ENCODE results near the gene FGF3. TPM values are rescaled to one million over a fixed set of nuclear protein-coding genes. Genes with fewer than 3 reads are reported as not detected.

Gene FGF3
- total RNA-seq, 2 experiments from 2014 or later, result not detected

DNA sequence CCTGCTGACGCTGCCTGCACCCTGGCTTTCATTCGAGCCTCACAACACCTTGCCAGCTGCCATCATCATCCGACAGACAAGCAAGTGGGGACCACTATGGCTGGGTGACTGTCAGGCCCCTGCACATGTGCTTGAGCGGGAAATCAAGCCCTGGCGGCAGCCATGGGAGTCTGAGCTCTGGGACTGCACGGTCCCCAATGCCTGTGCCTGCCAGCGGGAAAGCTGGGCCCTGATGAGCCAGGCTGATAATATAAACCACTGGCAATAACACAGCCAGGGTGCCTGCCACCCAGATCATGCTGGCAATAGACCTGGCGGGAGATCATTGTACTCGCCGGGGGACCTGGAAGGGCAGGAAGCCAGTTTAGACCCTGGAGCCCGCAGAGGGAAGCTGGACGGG lies 2.5 kb downstream of the FGF3 start:
- no peaks in the 10 kb centered on the region for H3K36me3 Mint-ChIP-seq (ENCODE audit: low read depth)

DNA sequence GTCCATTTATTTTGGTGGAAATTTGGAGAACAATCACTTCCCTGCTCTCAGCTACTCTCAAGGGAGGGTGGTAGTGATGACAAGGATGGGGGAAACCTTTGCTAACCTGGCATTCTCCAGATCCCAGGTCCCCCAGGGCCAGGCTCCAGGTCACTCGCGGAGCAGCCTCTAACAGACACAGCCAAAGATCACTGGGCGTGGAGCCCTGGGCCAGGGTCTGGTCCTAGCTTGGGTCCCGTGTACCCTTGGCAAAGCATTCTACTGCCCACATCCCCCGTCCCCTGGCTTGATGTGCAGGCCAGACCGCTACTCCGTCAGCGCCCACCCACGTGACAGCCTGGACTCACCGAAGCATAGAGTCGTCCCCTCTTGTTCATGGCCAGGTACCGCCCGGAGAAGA lies 3.2 kb downstream of the FGF3 start:
- CTCF ChIA-PET, result no interaction called here
- H3K4me3 Mint-ChIP-seq, result no peak overlapping the region
- ATAC-seq (no peak), DNase-seq (no peak)
- H3K27me3 Mint-ChIP-seq (ENCODE audit: low read depth), result peaks cover 35% of the 10 kb centered on the region
- no peaks in the 10 kb centered on the region for H3K4me1 Mint-ChIP-seq (ENCODE audit: low read depth)
- POLR2A ChIA-PET, result interaction anchor here (0.6 kb wide), 1 partner anchor 18 kb away, joined by 3 read pairs; no protein-coding TSS in a partner anchor
- H3K27ac Mint-ChIP-seq, result no peak overlapping the region
- no peaks in the 10 kb centered on the region for H3K36me3 Mint-ChIP-seq (ENCODE audit: low read depth)
- H3K9me3 Mint-ChIP-seq (ENCODE audit: insufficient read depth), result no peaks in the 10 kb centered on the region

More for the DNA sequence above, 2.5 kb downstream of the FGF3 start:
- Mint-ChIP-seq H3K27me3 (ENCODE audit: low read depth) (peaks cover 38% of the 10 kb centered on the region), H3K4me1 (ENCODE audit: low read depth) (no peaks in the 10 kb centered on the region), H3K9me3 (ENCODE audit: insufficient read depth) (no peaks in the 10 kb centered on the region), H3K27ac (no peak overlapping the region), H3K4me3 (no peak overlapping the region)
- ATAC-seq, result no peak
- no peak for DNase-seq
- ChIA-PET POLR2A (no interaction called here), CTCF (no interaction called here)

DNA sequence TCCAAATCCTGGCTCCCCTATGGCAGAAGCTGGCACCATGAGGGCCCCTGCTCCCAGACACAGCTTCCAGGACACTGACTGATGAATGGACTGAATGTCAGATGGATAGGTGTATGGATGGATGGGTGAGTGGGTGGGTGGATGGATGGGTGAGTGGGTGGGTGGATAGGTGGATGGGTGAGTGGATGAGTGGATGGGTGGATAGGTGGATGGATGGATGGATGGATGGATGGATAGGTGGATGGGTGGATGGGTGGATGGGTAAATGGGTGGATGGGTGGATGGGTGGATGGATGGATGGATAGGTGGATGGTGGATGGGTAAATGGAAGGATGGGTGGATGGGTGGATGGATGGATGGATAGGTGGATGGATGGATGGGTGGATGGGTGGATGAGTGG lies 4.3 kb downstream of the FGF3 start:
- no peak for ATAC-seq
- CTCF ChIA-PET, result no interaction called here
- no peak overlapping the region for H3K27ac Mint-ChIP-seq

DNA sequence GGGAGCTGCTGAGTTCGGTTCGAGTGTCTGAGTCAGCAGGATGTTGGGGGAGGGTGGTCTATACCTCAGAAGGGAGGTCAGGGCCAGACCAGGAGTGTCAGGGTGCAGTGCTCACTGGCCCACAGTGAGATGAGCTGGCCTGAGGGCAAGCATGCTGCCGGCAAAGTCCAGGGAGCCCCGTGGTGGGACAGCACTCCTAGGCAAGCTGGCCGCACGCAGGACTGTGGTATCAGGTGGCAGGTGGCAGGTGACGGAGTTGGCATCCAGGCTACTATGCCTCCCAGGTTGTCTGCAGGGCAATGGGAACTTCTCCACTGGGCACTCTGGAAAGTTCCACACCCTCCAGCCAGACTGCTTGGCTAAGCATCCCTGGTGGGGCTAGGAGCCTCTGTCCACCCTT lies 4.8 kb downstream of the FGF3 start:
- no peak for ATAC-seq

More for the DNA sequence above, 4.3 kb downstream of the FGF3 start:
- POLR2A ChIA-PET, result no interaction called here
- DNase-seq, result no peak
- Mint-ChIP-seq H3K36me3 (ENCODE audit: low read depth) (no peaks in the 10 kb centered on the region), H3K9me3 (ENCODE audit: insufficient read depth) (no peaks in the 10 kb centered on the region), H3K4me3 (no peak overlapping the region), H3K4me1 (ENCODE audit: low read depth) (no peaks in the 10 kb centered on the region), H3K27me3 (ENCODE audit: low read depth) (peaks cover 26% of the 10 kb centered on the region)

DNA sequence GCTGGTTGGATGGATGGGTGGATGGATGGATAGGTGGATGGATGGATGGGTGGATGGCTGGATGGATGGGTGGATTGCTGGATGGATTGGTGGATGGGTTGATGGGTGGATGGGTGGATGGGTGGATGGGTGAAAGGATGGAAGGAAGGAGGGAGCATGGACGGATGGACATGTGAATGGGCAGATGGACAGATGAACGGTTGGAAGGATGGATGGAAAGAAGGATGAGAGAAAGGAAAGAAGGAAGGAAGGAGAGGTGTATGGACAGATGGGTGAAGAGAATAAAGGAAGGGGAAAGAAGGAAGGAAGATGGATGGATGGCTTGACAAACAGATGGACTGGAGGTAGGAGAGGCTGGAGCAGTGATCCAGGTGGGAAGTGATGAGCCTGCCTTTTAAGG lies 5.4 kb downstream of the FGF3 start:
- Mint-ChIP-seq H3K4me3 (no peak overlapping the region), H3K4me1 (ENCODE audit: low read depth) (no peaks in the 10 kb centered on the region), H3K27ac (no peak overlapping the region), H3K9me3 (ENCODE audit: insufficient read depth) (no peaks in the 10 kb centered on the region), H3K27me3 (ENCODE audit: low read depth) (peaks cover 21% of the 10 kb centered on the region), H3K36me3 (ENCODE audit: low read depth) (no peaks in the 10 kb centered on the region)
- DNase-seq (no peak), ATAC-seq (no peak)
- ChIA-PET POLR2A (no interaction called here), CTCF (no interaction called here)

More for the DNA sequence above, 4.8 kb downstream of the FGF3 start:
- no peak overlapping the region for H3K27ac Mint-ChIP-seq
- H3K4me1 Mint-ChIP-seq (ENCODE audit: low read depth), result no peaks in the 10 kb centered on the region
- CTCF ChIA-PET, result no interaction called here
- POLR2A ChIA-PET, result no interaction called here
- no peak overlapping the region for H3K4me3 Mint-ChIP-seq
- H3K9me3 Mint-ChIP-seq (ENCODE audit: insufficient read depth), result no peaks in the 10 kb centered on the region
- H3K27me3 Mint-ChIP-seq (ENCODE audit: low read depth), result peaks cover 24% of the 10 kb centered on the region
- DNase-seq, result no peak
- no peaks in the 10 kb centered on the region for H3K36me3 Mint-ChIP-seq (ENCODE audit: low read depth)

DNA sequence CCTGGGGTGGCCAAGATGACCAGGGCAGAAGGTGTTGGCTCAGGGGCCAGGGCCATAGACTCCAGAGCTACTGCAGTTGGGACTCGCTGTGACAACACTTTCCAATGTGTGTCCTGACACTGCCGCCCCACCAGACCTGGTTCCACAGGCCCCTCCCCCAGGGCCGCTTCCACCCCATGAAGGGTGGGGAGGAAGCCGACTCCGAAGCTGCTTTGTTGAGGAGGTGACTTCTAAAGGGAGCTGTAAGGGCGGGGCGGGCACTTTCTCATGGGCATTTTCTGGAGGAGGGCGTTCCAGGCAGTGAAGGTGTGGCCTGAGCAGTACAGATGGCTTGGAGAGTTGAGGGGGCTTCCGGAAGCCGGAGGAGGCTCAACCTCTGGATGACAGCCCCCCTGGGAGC lies 6.3 kb downstream of the FGF3 start:
- H3K9me3 Mint-ChIP-seq (ENCODE audit: insufficient read depth), result no peaks in the 10 kb centered on the region
- H3K4me3 Mint-ChIP-seq, result no peak overlapping the region
- no peaks in the 10 kb centered on the region for H3K36me3 Mint-ChIP-seq (ENCODE audit: low read depth)
- ChIA-PET POLR2A (no interaction called here), CTCF (no interaction called here)
- no peak overlapping the region for H3K27ac Mint-ChIP-seq
- DNase-seq (no peak), ATAC-seq (no peak)
- no peaks in the 10 kb centered on the region for H3K4me1 Mint-ChIP-seq (ENCODE audit: low read depth)
- peaks cover 24% of the 10 kb centered on the region for H3K27me3 Mint-ChIP-seq (ENCODE audit: low read depth)

DNA sequence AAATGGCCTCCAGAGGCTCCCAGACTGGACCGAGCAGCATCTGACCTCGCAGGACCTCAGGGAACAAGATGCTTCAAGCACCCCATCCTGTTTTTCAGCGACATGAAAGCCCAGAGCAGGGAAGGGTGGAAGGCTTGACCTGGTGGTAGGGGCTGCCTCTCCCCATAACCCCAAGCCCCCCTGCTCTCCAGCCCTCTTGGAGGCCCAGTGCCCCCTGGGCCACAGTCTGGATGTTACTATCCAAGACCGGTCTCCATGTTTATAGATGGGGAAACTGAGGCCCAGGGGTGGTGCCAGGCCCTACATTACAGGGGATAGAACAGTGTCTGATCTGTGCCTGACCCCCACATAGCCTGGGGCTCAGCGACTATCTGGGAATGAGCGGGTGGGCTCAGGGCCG lies 7.0 kb downstream of the FGF3 start:
- Mint-ChIP-seq H3K4me1 (ENCODE audit: low read depth) (no peaks in the 10 kb centered on the region), H3K27me3 (ENCODE audit: low read depth) (peaks cover 24% of the 10 kb centered on the region), H3K4me3 (no peak overlapping the region), H3K27ac (no peak overlapping the region), H3K36me3 (ENCODE audit: low read depth) (no peaks in the 10 kb centered on the region), H3K9me3 (ENCODE audit: insufficient read depth) (no peaks in the 10 kb centered on the region)
- ChIA-PET CTCF (no interaction called here), POLR2A (no interaction called here)
- ATAC-seq (no peak), DNase-seq (no peak)

DNA sequence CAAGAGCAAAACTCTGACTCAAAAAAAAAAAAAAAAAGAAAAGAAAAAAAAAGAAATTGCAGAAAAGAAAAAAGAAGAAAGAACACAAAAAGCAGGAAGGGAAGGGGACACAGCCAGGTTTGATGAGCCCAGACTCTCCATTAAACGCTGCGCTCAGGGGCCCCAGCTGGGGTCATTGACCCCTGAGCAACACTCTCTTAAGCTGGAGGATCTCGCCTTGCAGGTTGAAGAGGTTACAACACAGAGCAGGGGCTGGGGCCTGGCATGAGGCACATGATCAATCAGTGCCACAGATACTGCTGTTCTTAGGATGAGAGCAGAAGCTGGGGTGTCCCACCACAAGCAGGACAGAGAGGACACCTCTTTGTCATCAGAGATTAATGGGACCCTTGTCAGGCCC lies 7.8 kb downstream of the FGF3 start:
- DNase-seq (no peak), ATAC-seq (no peak)
- ChIA-PET POLR2A (no interaction called here), CTCF (no interaction called here)
- no peaks in the 10 kb centered on the region for H3K4me1 Mint-ChIP-seq (ENCODE audit: low read depth)
- H3K4me3 Mint-ChIP-seq, result no peak overlapping the region
- H3K27ac Mint-ChIP-seq, result no peak overlapping the region
- H3K9me3 Mint-ChIP-seq (ENCODE audit: insufficient read depth), result no peaks in the 10 kb centered on the region
- H3K36me3 Mint-ChIP-seq (ENCODE audit: low read depth), result no peaks in the 10 kb centered on the region
- peaks cover 20% of the 10 kb centered on the region for H3K27me3 Mint-ChIP-seq (ENCODE audit: low read depth)

DNA sequence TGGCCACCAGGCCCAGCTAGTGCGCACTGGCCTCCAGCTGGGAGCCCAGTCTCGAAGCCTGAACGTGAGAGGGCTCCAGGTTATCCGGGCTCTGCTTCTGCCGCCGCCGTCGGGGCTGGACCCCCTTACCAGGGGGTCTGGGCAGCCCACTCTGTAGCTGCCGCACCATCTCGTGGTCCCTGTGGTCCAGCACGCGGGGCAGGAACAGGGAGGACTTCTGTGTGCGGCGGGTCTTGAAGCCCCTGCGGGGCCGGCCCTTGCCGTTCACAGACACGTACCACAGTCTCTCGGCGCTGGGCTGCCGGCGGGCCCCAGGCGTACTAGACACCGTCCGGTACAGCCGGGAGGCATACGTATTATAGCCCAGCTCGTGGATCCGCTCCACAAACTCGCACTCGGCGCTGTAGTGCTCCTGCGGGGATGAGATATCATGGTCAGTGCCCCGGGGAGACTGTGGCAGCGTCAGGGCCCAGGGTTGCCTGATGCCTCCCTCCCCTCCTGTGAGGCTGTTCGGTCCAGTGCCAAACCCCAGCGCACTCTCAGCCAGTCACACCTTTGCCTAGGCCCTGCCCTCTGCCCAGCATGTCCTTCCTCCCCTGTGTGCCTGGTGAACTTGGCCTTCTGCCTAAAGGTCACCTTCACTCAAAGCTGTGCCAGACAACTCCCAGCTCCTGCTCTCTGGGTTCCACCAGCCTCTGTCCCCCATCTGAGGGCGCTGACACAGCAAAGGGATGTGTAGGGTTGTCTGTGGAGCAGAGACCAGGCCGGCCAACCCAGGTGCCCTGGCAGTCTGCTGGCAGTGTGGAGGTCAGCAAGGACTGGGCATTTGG lies 8.7 kb downstream of the FGF3 start:
- Mint-ChIP-seq H3K4me3 (no peak overlapping the region), H3K9me3 (ENCODE audit: insufficient read depth) (no peaks in the 10 kb centered on the region), H3K4me1 (ENCODE audit: low read depth) (no peaks in the 10 kb centered on the region), H3K27me3 (ENCODE audit: low read depth) (peaks cover 17% of the 10 kb centered on the region), H3K36me3 (ENCODE audit: low read depth) (no peaks in the 10 kb centered on the region), H3K27ac (no peak overlapping the region)
- POLR2A ChIA-PET, result no interaction called here
- CTCF ChIA-PET, result no interaction called here
- ATAC-seq (no peak), DNase-seq (no peak)

DNA sequence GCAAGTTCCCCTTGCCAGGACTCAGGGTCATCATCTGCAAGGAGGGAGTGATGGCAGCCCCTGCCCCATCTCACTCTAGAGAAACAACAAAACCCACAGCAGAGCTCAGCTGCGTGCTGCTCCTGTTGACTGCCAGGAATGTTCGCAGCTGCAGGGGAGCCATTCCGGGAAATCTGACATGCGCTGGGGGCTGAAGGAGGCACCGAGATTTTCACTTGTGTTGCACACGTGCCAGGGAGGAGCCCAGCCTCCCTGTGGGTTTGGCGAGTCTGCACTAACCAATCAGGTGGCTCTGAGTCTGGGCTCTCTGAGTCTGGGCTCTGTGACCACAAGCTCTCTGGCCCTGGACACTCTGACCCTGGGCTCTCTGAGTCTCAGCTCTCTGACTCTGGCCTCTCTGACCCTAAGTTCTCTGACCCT lies 10.5 kb downstream of the FGF3 start:
- DNase-seq, result no peak
- peaks cover 11% of the 10 kb centered on the region for H3K27me3 Mint-ChIP-seq (ENCODE audit: low read depth)
- H3K9me3 Mint-ChIP-seq (ENCODE audit: insufficient read depth), result no peaks in the 10 kb centered on the region
- H3K4me1 Mint-ChIP-seq (ENCODE audit: low read depth), result no peaks in the 10 kb centered on the region
- no peak overlapping the region for H3K27ac Mint-ChIP-seq
- no peak overlapping the region for H3K4me3 Mint-ChIP-seq
- no peak for ATAC-seq
- ChIA-PET CTCF (no interaction called here), POLR2A (no interaction called here)
- H3K36me3 Mint-ChIP-seq (ENCODE audit: low read depth), result no peaks in the 10 kb centered on the region

DNA sequence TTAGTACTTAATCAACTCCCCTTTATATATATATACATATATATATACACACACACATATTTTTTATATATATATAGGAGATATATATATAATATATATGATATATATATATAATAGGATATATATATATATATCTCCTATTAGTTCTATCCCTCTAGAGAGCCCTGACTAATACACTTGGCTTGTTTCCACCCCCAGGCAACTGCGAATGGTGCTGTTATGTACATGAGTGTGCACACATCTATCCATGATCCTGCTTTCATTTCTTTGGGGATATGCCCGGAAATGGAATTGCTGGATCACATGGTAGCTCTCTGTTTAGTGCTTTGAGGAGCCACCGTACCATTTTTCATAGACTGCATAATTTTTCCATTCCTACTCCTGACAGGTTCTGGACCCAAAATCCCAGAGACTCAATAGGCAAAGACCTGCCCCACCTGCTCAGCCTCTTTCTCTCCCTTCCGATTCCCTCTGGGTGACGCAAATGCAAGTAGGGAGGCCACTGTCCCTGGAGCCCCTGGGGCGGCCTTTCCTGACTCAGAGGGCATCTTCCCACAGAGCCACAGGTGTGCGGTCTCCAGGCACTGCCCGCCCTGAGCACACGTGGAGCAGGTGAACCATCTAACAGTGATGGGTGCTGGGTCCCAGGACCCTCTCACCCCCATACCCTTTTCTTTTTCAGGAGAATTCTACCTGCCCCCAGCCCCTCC lies 12.0 kb downstream of the FGF3 start:
- Mint-ChIP-seq H3K9me3 (ENCODE audit: insufficient read depth) (no peaks in the 10 kb centered on the region), H3K4me3 (no peak overlapping the region), H3K36me3 (ENCODE audit: low read depth) (no peaks in the 10 kb centered on the region), H3K4me1 (ENCODE audit: low read depth) (no peaks in the 10 kb centered on the region), H3K27ac (no peak overlapping the region), H3K27me3 (ENCODE audit: low read depth) (peaks cover 11% of the 10 kb centered on the region)
- DNase-seq (no peak), ATAC-seq (no peak)
- ChIA-PET CTCF (no interaction called here), POLR2A (no interaction called here)

DNA sequence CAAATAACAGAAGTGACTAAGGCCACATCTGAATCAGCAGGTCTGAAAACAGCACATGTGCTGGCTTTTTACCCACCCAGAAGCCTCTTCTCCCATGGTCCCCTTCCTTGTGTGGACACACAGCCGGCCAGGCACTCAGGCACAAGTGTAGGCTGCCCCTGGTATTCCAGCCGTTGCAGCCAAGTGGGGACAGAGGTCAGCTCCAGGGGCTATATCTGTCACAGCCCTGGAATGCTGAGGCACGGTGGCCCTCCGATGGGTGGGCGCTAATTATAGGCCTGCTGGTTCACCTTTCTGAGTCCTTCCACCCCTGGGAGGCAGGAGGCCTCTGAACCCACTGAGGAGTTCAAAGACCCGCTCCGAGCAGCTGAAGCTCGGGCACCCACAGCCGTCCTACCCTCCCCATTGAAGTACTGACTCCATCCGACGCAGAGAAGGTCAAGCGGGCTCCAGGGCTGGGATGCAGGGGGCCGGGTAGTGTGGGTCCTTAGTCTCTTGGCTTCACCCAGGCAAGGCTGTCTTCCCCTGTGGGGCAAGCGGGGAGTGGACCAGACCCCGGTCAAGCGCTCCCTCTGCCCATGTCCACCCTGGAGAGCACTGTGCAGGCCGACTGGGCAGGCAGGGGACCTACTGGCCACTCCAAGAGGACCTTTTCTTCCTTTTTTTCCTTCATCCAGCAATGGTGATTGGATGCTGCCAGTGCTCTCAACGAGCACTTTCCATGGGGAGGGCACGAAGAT lies 14.3 kb downstream of the FGF3 start:
- Mint-ChIP-seq H3K4me1 (ENCODE audit: low read depth) (no peaks in the 10 kb centered on the region), H3K36me3 (ENCODE audit: low read depth) (no peaks in the 10 kb centered on the region), H3K4me3 (no peak overlapping the region), H3K9me3 (ENCODE audit: insufficient read depth) (no peaks in the 10 kb centered on the region), H3K27ac (no peak overlapping the region), H3K27me3 (ENCODE audit: low read depth) (peaks cover 11% of the 10 kb centered on the region)
- CTCF ChIA-PET, result no interaction called here
- ATAC-seq (no peak), DNase-seq (no peak)
- POLR2A ChIA-PET, result no interaction called here
